Thyroid gland (tissue), 4 donors: ENCODE data around the gene C1orf35.

Experiments
- POLR2A ChIP-seq, 2 donors: fragments of 450-650 bp; IDR thresholded peaks; one replicate each; pipeline ENCODE4 v1.6.1; 2017; ENCODE audit warnings: antibody characterized with exemption in 2 of 2, mild to moderate bottlenecking in 2 of 2, moderate library complexity in 1 of 2
- TF ChIP-seq, protein P1 (sequence below), 6 experiments: fragments of 200-600 bp in 3 of 6; fragments of 450-650 bp in 3 of 6; sonication (generic) in 3 of 6; IDR thresholded peaks; one replicate each; pipeline ENCODE4 v1.5.1; 2016 to 2019; ENCODE audit warnings: antibody characterized with exemption in 6 of 6, mild to moderate bottlenecking in 2 of 6, inconsistent platforms in 1 of 6, moderate library complexity in 1 of 6

DNA sequence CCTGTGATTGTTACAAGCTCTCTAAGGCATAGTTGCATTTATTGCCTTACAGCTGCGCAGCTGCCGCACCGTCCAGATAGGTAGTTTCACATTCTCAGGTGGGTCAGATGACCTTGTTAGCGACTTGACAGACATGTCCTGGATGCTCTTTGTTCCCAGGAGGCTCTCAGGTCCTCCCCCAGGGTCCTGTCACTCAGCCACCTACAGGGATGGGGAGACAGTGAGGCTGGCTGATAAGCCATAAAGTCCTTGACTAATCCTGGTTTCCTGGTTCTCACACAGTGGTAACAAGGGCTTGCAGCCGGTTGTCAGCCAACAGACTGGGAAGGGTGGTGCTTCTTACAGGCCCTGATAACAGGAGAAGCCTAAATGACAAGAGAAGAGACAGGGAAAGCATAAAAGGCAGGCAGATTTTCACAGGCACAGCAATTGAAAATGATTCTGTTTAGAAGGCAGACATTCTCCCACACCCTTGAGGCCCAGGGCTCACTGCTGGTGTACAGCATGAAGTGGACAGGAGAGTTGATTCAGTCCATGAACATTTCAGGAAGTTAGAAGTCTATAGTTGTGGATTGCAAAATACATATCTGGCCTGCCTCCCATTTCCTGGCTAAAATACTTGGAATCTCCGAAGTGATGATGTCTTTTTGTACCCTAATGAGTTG lies 17.7 kb downstream of the C1orf35 start:
- TF ChIP-seq POLR2A (IDR thresholded peaks at IDR 0.05) = no peak
- TF ChIP-seq, protein P1, sequence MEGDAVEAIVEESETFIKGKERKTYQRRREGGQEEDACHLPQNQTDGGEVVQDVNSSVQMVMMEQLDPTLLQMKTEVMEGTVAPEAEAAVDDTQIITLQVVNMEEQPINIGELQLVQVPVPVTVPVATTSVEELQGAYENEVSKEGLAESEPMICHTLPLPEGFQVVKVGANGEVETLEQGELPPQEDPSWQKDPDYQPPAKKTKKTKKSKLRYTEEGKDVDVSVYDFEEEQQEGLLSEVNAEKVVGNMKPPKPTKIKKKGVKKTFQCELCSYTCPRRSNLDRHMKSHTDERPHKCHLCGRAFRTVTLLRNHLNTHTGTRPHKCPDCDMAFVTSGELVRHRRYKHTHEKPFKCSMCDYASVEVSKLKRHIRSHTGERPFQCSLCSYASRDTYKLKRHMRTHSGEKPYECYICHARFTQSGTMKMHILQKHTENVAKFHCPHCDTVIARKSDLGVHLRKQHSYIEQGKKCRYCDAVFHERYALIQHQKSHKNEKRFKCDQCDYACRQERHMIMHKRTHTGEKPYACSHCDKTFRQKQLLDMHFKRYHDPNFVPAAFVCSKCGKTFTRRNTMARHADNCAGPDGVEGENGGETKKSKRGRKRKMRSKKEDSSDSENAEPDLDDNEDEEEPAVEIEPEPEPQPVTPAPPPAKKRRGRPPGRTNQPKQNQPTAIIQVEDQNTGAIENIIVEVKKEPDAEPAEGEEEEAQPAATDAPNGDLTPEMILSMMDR (IDR thresholded peaks at IDR 0.05) = no peak
